H1 (cell line): ENCODE data around the gene MYO16.

Experiments
- CBX5 ChIP-seq: fragments of 300-800, 300-1000 bp; sonication (generic); IDR thresholded peaks from 2 replicates; pipeline ENCODE4 v1.7.1; 2016; ENCODE audit warnings: antibody characterized with exemption, low read length, low read depth
- CREB1 ChIP-seq: IDR thresholded peaks from 2 replicates; pipeline ENCODE4 v1.6.1; 2012; ENCODE audit warnings: inconsistent platforms
- MAX ChIP-seq: IDR thresholded peaks from 2 replicates; pipeline ENCODE4 v1.6.1; 2012; ENCODE audit warnings: inconsistent platforms
- POLR2A ChIP-seq, 2 experiments: IDR thresholded peaks; 1 replicate in 1 of 2; 2 replicates in 1 of 2; pipeline ENCODE4 v1.6.1; 2011; ENCODE audit warnings: low read depth in 2 of 2, low read length in 2 of 2, mild to moderate bottlenecking in 2 of 2; ENCODE audit errors: control extremely low read depth in 1 of 2
- SIX5 ChIP-seq: IDR thresholded peaks from 2 replicates; pipeline ENCODE4 v1.6.1; 2011; ENCODE audit warnings: mild to moderate bottlenecking, low read depth, low read length

DNA sequence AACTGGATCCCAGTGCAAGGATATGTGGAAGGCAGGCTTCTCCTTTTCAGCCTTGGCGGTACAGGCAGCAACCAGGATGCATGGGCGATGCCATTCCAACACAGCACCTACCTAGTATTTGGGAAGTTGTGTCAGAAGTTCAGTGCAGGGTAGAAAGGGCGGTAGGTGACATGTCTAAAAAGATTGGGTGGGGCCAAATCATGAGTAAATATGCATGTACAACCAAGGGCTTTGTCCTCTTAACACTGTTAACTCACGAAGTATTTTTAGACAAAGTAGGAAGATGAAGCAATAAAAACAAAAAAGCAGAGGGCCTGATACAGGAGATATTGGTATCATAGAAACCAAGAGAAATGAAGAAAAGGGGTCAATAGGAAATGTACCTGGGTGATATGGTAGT, 392.1 kb downstream of the MYO16 start:
- no peak for TF ChIP-seq SIX5
- TF ChIP-seq MAX = no peak
- no peak for TF ChIP-seq POLR2A (IDR thresholded peaks at IDR 0.05; ENCODE audit: control extremely low read depth in 1 of 2, low read depth in 2 of 2, low read length in 2 of 2)
- no peak for TF ChIP-seq CREB1
- no peak for TF ChIP-seq CBX5
